ENCODE data around the gene C6.

DNA sequence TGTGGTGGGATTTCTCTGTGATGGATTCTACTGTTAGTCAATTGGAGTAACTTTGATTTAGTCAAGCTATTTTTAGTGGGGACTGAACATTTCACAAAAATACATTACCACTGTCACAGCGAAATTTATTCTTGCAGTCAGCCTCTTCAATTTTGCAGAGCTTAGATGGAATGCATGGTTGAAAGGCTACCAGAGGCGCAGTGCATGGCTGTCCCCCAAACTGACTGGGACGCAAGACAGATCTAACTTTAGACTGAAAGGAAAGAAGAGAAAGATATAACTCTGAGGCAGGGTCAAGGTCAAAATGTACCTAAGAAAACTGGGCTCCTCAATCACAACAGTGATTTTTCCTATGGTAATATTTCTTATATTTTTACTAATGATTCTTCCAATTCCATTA is 13.7 kb downstream of the C6 start:
- TF ChIP-seq, protein P1, sequence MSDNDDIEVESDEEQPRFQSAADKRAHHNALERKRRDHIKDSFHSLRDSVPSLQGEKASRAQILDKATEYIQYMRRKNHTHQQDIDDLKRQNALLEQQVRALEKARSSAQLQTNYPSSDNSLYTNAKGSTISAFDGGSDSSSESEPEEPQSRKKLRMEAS (IDR thresholded peaks at IDR 0.05), result no peak
- TF ChIP-seq, protein P2, sequence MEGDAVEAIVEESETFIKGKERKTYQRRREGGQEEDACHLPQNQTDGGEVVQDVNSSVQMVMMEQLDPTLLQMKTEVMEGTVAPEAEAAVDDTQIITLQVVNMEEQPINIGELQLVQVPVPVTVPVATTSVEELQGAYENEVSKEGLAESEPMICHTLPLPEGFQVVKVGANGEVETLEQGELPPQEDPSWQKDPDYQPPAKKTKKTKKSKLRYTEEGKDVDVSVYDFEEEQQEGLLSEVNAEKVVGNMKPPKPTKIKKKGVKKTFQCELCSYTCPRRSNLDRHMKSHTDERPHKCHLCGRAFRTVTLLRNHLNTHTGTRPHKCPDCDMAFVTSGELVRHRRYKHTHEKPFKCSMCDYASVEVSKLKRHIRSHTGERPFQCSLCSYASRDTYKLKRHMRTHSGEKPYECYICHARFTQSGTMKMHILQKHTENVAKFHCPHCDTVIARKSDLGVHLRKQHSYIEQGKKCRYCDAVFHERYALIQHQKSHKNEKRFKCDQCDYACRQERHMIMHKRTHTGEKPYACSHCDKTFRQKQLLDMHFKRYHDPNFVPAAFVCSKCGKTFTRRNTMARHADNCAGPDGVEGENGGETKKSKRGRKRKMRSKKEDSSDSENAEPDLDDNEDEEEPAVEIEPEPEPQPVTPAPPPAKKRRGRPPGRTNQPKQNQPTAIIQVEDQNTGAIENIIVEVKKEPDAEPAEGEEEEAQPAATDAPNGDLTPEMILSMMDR (IDR thresholded peaks at IDR 0.05 in 2 of 3, conservative IDR thresholded peaks at IDR 0.05 in 1 of 3; ENCODE audit: borderline replicate concordance in 1 of 3, insufficient read depth in 1 of 3, low read depth in 2 of 3, low read length in 2 of 3), result no peak
- TF ChIP-seq POLR2AphosphoS5 (IDR thresholded peaks at IDR 0.05; ENCODE audit: low read depth, low read length) (no peak), TCF7L2 (IDR thresholded peaks at IDR 0.05; ENCODE audit: borderline replicate concordance, extremely low read depth, insufficient read depth, insufficient read length) (no peak), POLR2A (IDR thresholded peaks at IDR 0.05; ENCODE audit: borderline replicate concordance, extremely low read depth, insufficient read depth, insufficient read length) (no peak), CEBPB (IDR thresholded peaks at IDR 0.05; ENCODE audit: low read depth) (no peak)
- TF ChIP-seq, protein P3, sequence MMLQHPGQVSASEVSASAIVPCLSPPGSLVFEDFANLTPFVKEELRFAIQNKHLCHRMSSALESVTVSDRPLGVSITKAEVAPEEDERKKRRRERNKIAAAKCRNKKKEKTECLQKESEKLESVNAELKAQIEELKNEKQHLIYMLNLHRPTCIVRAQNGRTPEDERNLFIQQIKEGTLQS (IDR thresholded peaks at IDR 0.05), result no peak

Data from HCT116 (cell line).